ENCODE measurements around the gene C13orf46.

The C13orf46 gene

DNA sequence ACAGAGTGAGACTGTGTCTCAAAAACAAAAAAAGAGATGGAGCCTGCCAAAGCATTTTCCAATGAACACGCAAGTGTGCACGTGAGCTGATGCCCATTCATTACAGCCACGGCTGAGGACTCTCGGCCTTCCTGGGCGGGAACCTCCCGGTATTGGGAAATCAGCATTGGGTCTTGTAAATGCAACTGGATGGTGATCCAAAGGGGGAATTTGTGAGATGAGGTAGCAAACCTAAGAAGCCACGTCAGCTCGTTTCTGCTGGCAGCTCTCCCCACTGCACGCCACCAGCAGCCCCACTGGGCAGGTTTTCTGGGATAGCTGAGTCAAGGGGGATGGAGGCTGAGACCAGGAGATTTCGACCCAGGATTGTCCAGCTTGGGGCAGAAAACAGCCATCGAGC, 11.5 kb downstream of the C13orf46 start:
- TF ChIP-seq, protein P1, sequence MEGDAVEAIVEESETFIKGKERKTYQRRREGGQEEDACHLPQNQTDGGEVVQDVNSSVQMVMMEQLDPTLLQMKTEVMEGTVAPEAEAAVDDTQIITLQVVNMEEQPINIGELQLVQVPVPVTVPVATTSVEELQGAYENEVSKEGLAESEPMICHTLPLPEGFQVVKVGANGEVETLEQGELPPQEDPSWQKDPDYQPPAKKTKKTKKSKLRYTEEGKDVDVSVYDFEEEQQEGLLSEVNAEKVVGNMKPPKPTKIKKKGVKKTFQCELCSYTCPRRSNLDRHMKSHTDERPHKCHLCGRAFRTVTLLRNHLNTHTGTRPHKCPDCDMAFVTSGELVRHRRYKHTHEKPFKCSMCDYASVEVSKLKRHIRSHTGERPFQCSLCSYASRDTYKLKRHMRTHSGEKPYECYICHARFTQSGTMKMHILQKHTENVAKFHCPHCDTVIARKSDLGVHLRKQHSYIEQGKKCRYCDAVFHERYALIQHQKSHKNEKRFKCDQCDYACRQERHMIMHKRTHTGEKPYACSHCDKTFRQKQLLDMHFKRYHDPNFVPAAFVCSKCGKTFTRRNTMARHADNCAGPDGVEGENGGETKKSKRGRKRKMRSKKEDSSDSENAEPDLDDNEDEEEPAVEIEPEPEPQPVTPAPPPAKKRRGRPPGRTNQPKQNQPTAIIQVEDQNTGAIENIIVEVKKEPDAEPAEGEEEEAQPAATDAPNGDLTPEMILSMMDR (IDR thresholded peaks at IDR 0.05) = no peak
- no peak for TF ChIP-seq ZFX (IDR thresholded peaks at IDR 0.05; ENCODE audit: borderline replicate concordance)
- H3K27ac ChIP-seq = no peak overlapping the region

DNA sequence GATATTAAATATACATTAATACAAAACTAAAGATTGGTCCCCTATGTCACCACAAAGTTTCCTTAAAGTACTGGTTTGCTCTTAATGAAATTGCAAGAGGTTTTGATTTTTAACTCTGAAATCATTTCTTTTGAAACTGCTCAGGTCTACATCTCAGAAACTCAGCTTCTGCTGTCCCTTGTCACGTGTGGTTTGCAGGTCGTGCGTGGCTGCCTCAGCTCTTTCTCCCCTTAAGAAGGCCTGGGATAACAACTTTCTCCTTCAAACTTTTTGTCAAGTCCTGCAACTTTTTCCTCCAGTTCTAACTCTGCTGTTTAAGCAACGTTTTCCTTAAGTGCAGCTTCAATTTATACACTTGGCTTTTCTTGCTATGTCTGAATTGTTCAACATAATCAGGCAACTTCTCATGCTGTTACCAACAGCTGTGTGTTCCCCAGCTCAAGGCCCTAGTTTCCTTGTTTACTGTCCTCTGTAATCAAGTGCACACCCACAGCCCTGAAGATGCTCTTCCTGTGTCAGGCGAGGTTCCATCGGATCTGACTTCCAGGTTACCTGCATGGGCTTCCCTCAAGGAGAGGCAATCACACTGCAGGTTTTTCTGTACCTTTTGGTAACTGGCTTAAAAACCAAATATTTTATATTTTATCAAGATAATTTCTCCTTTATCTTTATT, 13.5 kb downstream of the C13orf46 start:
- no peak for TF ChIP-seq ZFX (IDR thresholded peaks at IDR 0.05; ENCODE audit: borderline replicate concordance)
- TF ChIP-seq, protein P1 (IDR thresholded peaks at IDR 0.05) = no peak
- H3K27ac ChIP-seq = no peak overlapping the region

DNA sequence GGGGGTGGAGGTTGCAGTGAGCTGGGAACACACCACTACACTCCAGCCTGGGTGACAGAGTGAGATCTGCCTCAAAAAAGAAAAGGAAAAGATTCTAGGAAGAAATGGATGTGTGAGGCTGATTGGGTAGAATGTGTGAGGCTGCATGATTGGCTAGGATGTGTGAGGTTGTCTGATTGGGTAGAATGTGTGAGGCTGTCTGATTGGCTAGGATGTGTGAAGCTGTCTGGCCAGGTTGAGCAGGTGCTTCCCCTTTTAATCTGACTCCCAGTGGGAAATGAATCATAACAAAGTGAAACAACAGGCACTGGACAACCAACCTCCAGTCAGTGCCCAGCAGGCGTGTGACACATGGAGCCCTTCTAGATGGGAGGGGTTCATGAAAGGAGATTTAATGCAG, 14.7 kb downstream of the C13orf46 start:
- TF ChIP-seq, protein P1 (IDR thresholded peaks at IDR 0.05) = no peak
- TF ChIP-seq ZFX (IDR thresholded peaks at IDR 0.05; ENCODE audit: borderline replicate concordance) = no peak
- no peak overlapping the region for H3K27ac ChIP-seq

DNA sequence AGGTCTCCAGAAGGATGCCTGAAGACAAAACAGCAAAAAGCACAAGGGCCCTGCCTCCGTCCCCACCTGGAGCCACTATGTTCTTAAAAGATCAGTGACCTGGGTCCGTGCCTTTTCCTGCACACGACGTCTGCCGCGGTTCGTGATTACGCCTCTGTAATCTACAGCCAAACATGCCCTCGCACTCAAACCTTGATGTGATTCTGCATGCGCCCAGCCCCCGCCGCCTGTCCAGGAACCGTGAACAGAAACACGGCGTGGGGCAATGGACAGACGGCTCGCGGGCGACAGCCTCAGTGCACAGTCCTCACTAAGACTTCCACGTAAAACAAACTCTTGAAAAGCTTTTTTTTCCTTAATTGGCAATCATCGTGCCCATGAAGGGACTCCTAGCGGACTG, 15.5 kb downstream of the C13orf46 start:
- H3K27ac ChIP-seq = no peak overlapping the region
- TF ChIP-seq, protein P1 (IDR thresholded peaks at IDR 0.05) = no peak
- no peak for TF ChIP-seq ZFX (IDR thresholded peaks at IDR 0.05; ENCODE audit: borderline replicate concordance)

DNA sequence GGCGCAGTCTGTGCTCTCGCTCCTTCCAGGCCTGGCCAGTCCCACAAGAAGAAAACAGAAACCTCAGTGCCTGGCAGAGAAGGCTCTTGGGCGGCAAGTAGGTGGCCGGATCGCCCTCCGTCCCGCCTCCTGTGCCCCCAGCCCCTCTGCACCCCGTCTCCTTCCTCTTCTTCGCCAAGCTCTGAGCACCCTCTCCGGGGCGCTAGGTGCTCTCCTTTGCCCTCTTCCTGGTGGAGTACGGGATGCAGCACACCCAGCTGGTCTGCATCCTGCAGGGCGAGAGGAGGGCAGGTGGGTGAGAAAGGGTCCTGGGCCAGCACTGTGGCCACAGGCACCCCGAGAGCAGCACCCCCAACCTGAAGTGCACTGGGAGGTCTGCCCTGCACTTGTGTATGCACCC, 17.3 kb downstream of the C13orf46 start:
- TF ChIP-seq ZFX (IDR thresholded peaks at IDR 0.05; ENCODE audit: borderline replicate concordance) = no peak
- H3K27ac ChIP-seq = no peak overlapping the region

DNA sequence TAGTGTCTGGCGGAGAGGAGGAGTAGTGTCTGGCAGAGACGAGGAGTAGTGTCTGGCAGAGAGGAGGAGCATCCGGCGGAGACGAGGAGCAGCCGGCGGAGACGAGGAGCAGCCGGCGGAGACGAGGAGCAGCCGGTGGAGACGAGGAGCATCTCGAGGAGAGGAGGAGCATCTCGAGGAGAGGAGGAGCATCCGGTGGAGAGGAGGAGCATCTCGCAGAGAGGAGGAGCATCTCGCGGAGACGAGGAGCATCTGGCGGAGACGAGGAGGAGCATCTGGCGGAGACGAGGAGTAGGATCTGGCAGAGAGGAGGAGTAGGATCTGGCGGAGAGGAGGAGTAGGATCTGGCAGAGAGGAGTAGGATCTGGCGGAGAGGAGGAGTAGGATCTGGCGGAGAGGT, 18.2 kb downstream of the C13orf46 start:
- no peak overlapping the region for H3K27ac ChIP-seq
- TF ChIP-seq ZFX (IDR thresholded peaks at IDR 0.05; ENCODE audit: borderline replicate concordance) = no peak
- TF ChIP-seq, protein P1 (IDR thresholded peaks at IDR 0.05) = no peak

DNA sequence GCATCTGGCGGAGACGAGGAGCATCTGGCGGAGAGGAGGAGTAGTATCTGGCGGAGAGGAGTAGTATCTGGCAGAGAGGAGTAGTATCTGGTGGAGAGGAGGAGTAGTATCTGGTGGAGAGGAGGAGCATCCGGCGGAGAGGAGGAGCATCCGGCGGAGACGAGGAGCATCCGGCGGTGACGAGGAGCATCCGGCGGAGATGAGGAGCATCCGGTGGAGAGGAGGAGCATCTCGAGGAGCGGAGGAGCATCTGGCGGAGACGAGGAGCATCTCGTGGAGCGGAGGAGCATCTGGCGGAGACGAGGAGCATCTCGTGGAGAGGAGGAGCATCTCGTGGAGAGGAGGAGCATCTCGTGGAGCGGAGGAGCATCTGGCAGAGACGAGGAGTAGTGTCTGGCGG, 18.6 kb downstream of the C13orf46 start:
- TF ChIP-seq, protein P1 (IDR thresholded peaks at IDR 0.05) = no peak
- TF ChIP-seq ZFX (IDR thresholded peaks at IDR 0.05; ENCODE audit: borderline replicate concordance) = no peak
- H3K27ac ChIP-seq = no peak overlapping the region

Data from 22Rv1 (cell line).